Pulmonary artery endothelial cell (primary cell): ENCODE data around the gene SUN5. TPM values are rescaled to one million over a fixed set of nuclear protein-coding genes. Genes with fewer than 3 reads are reported as not detected.
"Not testable (repeated sequence)": the region's sequence is repeated elsewhere in the genome, so short reads cannot be mapped to it uniquely, and the experiment has no call there.

ENCODE experiments used
- DNase-seq: peaks from one replicate; pipeline ENCODE4 v3.0.0-alpha.2; 2011; ENCODE audit warnings: low read depth, low spot score
- total RNA-seq: library from RNA; depleted of rRNA; stranded (reverse); fragments of >200 nt; gene quantifications from 2 replicates; pipeline ENCODE4 v1.2.3, GENCODE V29; 2014

The SUN5 gene
- total RNA-seq, 1 donor from 2014 or later = not detected

GRCh38 chr20:32965581-32966373, 38.5 kb downstream of the SUN5 start:
- no peak for DNase-seq

- DNase-seq = no peak
These were observed 39.1 kb downstream of the SUN5 start for GRCh38 chr20:32965115-32965514.

- no peak for DNase-seq
These were observed 39.7 kb downstream of the SUN5 start for GRCh38 chr20:32964575-32964974.

GRCh38 chr20:32963176-32963575, 41.1 kb downstream of the SUN5 start:
- no peak for DNase-seq

GRCh38 chr20:32962646-32963045, 41.6 kb downstream of the SUN5 start:
- not testable (repeated sequence) for DNase-seq

GRCh38 chr20:32962053-32962452, 42.2 kb downstream of the SUN5 start:
- DNase-seq = no peak

- DNase-seq = no peak
These were observed 43.1 kb downstream of the SUN5 start for GRCh38 chr20:32960849-32961731.

- DNase-seq = no peak
These were observed 44.1 kb downstream of the SUN5 start for GRCh38 chr20:32960222-32960518.

- DNase-seq = no peak
These were observed 44.6 kb downstream of the SUN5 start for GRCh38 chr20:32959351-32960221.

- no peak for DNase-seq
These were observed 45.7 kb downstream of the SUN5 start for GRCh38 chr20:32958574-32958973.

GRCh38 chr20:32957459-32957858, 46.8 kb downstream of the SUN5 start:
- no peak for DNase-seq

GRCh38 chr20:32950539-32950938, 53.7 kb downstream of the SUN5 start:
- not testable (repeated sequence) for DNase-seq

GRCh38 chr20:32946629-32947028, 57.6 kb downstream of the SUN5 start:
- DNase-seq = no peak

- no peak for DNase-seq
These were observed 58.5 kb downstream of the SUN5 start for GRCh38 chr20:32945710-32946221.

- no peak for DNase-seq
These were observed 60.7 kb downstream of the SUN5 start for GRCh38 chr20:32943490-32944052.

- DNase-seq = no peak
These were observed 62.9 kb downstream of the SUN5 start for GRCh38 chr20:32941155-32941885.

GRCh38 chr20:32934580-32934979, 69.7 kb downstream of the SUN5 start:
- no peak for DNase-seq
